Neuronal stem cell (in vitro differentiated cells): ENCODE results near the gene NRG2.

ENCODE experiments used
- DNase-seq: peaks from one replicate; pipeline ENCODE4 v3.0.0-alpha.2; 2013; ENCODE audit warnings: low spot score
- H2AFZ ChIP-seq: one replicate; pipeline ENCODE4 v1.6.1; 2013; ENCODE audit warnings: mild to moderate bottlenecking, low read length, inconsistent platforms
- H2AK5ac ChIP-seq: 2 replicates; pipeline ENCODE4 v1.6.1; 2013; ENCODE audit warnings: low read depth, mild to moderate bottlenecking, inconsistent platforms, low read length, moderate library complexity, mixed read lengths
- H2BK120ac ChIP-seq: 2 replicates; pipeline ENCODE4 v1.6.1; 2013; ENCODE audit warnings: low read depth, mild to moderate bottlenecking, inconsistent platforms, low read length, moderate library complexity, mixed read lengths
- H2BK12ac ChIP-seq: one replicate; pipeline ENCODE4 v1.6.1; 2013; ENCODE audit warnings: low read length, inconsistent platforms
- H2BK15ac ChIP-seq: 2 replicates; pipeline ENCODE4 v1.6.1; 2013; ENCODE audit warnings: mild to moderate bottlenecking, low read length, inconsistent platforms, mixed read lengths
- H2BK5ac ChIP-seq: one replicate; pipeline ENCODE4 v1.6.1; 2013; ENCODE audit warnings: inconsistent platforms, mild to moderate bottlenecking, low read length, moderate library complexity
- H3K14ac ChIP-seq: one replicate; pipeline ENCODE4 v1.6.1; 2013; ENCODE audit warnings: low read length, inconsistent platforms
- H3K18ac ChIP-seq: 2 replicates; pipeline ENCODE4 v1.6.1; 2013; ENCODE audit warnings: low read length, inconsistent platforms
- H3K23ac ChIP-seq: 2 replicates; pipeline ENCODE4 v1.6.1; 2013; ENCODE audit warnings: low read depth, mild to moderate bottlenecking, mixed read lengths, low read length, inconsistent platforms; ENCODE audit not compliant: poor library complexity
- H3K27ac ChIP-seq: replicated peaks from 3 replicates; pipeline ENCODE4 v1.5.1; 2013; ENCODE audit warnings: low read length, inconsistent platforms
- H3K27me3 ChIP-seq, 3 experiments: 2 replicates each; pipeline ENCODE4 v1.6.1; 2013; ENCODE audit warnings: low read length in 3 of 3, mild to moderate bottlenecking in 2 of 3, inconsistent platforms in 1 of 3, low read depth in 1 of 3, mixed read lengths in 1 of 3, moderate library complexity in 1 of 3; ENCODE audit not compliant: control insufficient read depth in 3 of 3, insufficient read depth in 3 of 3
- H3K36me3 ChIP-seq, 2 donors: replicated peaks in 1 of 2; 2 replicates each; pipeline ENCODE4 v1.6.1; 2013; ENCODE audit warnings: low read length in 2 of 2; ENCODE audit not compliant: control insufficient read depth in 2 of 2, insufficient read depth in 2 of 2
- H3K4ac ChIP-seq: 2 replicates; pipeline ENCODE4 v1.6.1; 2013; ENCODE audit warnings: inconsistent platforms, mild to moderate bottlenecking, low read length, moderate library complexity
- H3K4me1 ChIP-seq, 2 donors: 1 replicate in 1 of 2; 2 replicates in 1 of 2; pipeline ENCODE4 v1.6.1; 2013; ENCODE audit warnings: low read length in 2 of 2, low read depth in 1 of 2; ENCODE audit not compliant: control insufficient read depth in 2 of 2, insufficient read depth in 1 of 2
- H3K4me2 ChIP-seq: one replicate; pipeline ENCODE4 v1.6.1; 2013; ENCODE audit warnings: mild to moderate bottlenecking, low read length, inconsistent platforms; ENCODE audit not compliant: insufficient read depth, poor library complexity, severe bottlenecking
- H3K4me3 ChIP-seq, 2 donors: 2 replicates each; pipeline ENCODE4 v1.5.1; 2013; ENCODE audit warnings: low read length in 2 of 2, mild to moderate bottlenecking in 2 of 2, inconsistent platforms in 1 of 2, moderate library complexity in 1 of 2
- H3K79me1 ChIP-seq: one replicate; pipeline ENCODE4 v1.6.1; 2013; ENCODE audit warnings: low read depth, mild to moderate bottlenecking, inconsistent platforms, low read length, moderate library complexity
- H3K9ac ChIP-seq: one replicate; pipeline ENCODE4 v1.6.1; 2013; ENCODE audit warnings: mild to moderate bottlenecking, low read depth, low read length, inconsistent platforms; ENCODE audit not compliant: poor library complexity
- H3K9me3 ChIP-seq, 2 donors: replicated peaks in 1 of 2; 2 replicates each; pipeline versions ENCODE3 to v1.6.1; 2013; ENCODE audit warnings: low read length in 2 of 2, mild to moderate bottlenecking in 2 of 2, inconsistent platforms in 1 of 2, low read depth in 1 of 2, mixed read lengths in 1 of 2, moderate library complexity in 1 of 2; ENCODE audit not compliant: control insufficient read depth in 2 of 2, insufficient read depth in 1 of 2
- H4K8ac ChIP-seq: one replicate; pipeline ENCODE4 v1.6.1; 2013; ENCODE audit warnings: low read depth, mild to moderate bottlenecking, inconsistent platforms, low read length, moderate library complexity
- H4K91ac ChIP-seq: one replicate; pipeline ENCODE4 v1.6.1; 2013; ENCODE audit warnings: low read length, low read depth, mild to moderate bottlenecking, inconsistent platforms; ENCODE audit not compliant: poor library complexity
- WGBS, 2 donors: extraction: QIAGEN DNeasy Blood & Tissue Kit; methylation state at CpG; one replicate each; pipeline ENCODE4 v1.1.7; 2013; ENCODE audit warnings: missing lambda C conversion rate in 2 of 2, mixed read lengths in 1 of 2; ENCODE audit not compliant: insufficient read length in 2 of 2, insufficient replicate concordance in 1 of 2; ENCODE audit errors: extremely low coverage in 2 of 2; 5-methylcytosine and 5-hydroxymethylcytosine counted together

NRG2 gene

DNA sequence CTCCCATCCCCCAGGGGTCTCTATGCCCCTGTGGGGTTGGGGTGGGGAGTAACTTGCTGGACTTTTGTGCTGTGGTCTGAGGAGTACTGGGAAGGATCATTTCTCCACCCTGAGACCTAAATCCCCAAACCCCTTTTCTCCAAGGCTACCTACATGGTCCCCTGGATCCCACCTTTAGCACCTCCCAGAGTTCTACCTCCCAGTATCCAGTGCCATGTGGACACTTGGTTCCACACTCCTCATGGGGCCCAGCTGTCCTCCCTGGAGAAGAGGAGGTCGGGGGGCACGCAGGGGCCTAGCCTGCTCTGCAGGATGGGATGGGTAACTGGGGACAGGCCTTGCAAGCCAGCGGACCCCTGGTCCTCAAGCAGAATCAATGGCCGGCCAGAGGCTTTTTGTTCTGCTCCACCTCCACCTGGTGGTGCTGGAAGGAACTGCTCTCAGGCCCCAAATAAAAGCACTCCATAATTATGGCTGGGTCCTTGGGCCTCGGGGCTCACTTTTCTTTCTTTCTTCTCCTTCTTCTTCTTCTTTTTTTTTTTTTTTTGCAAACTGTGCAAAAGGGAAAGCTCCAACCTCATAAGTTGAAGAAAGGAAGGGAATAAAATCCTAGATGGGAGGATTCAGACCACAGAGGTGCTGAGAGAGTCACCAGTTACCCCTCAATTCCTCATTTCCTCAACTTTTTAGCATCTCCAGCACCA, 179.1 kb downstream of the NRG2 start:
- Histone ChIP-seq H3K36me3 (no peaks in the 10 kb centered on the region), H3K27me3 (peaks cover 0 to 33% (median 0%) of the 10 kb centered on the region in 3 experiments), H2BK5ac (no peak overlapping the region), H2BK15ac (no peak overlapping the region), H4K8ac (no peak overlapping the region), H3K18ac (peak overlapping the region; percentile 15), H3K4ac (no peak overlapping the region), H3K4me1 (peaks cover 0 to 2% of the 10 kb centered on the region in 2 donors), H3K4me2 (no peak overlapping the region), H2BK12ac (no peak overlapping the region), H2AFZ (no peak overlapping the region), H3K9ac (no peak overlapping the region), H3K4me3 (no peak overlapping the region), H3K27ac (no peak overlapping the region), H4K91ac (no peak overlapping the region), H2AK5ac (no peak overlapping the region), H3K14ac (no peak overlapping the region), H2BK120ac (no peak overlapping the region), H3K9me3 (no peaks in the 10 kb centered on the region), H3K23ac (no peak overlapping the region), H3K79me1 (no peaks in the 10 kb centered on the region)
- peak; percentile 65 for DNase-seq
- no CpG with 5 or more reads among the region's 5 CpGs for WGBS, 2 donors

- H3K4ac ChIP-seq, result no peak overlapping the region
Observed at GRCh38 chr5:139863361-139863760, 179.7 kb downstream of the NRG2 start.

DNA sequence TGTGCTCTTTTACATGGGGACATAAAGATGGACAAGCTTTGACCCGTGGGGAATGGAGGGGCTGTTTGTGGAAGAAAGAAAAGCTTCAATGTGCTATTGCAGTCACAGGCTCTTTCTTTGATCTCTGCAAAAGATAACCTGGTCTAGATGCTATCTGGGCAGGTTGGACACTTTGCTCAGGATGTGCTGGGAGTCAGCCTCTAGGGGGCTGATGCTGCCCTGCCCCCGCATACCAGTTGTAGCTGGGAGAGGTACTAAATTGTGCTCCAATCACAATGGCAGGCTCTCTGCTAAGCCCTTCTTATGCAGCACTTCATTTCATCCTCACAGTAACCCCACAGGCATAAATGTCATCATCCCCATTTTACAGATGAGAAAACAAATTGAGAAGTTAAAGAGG, 180.3 kb downstream of the NRG2 start:
- Histone ChIP-seq H3K27ac (no peak overlapping the region), H3K23ac (no peak overlapping the region), H3K27me3 (peaks cover 0 to 31% (median 0%) of the 10 kb centered on the region in 3 experiments), H3K36me3 (no peaks in the 10 kb centered on the region), H3K79me1 (no peaks in the 10 kb centered on the region), H3K4me1 (peaks cover 0 to 2% of the 10 kb centered on the region in 2 donors), H2BK12ac (no peak overlapping the region), H4K91ac (no peak overlapping the region), H2AK5ac (no peak overlapping the region), H4K8ac (no peak overlapping the region), H2BK120ac (no peak overlapping the region), H3K9ac (no peak overlapping the region), H3K4me2 (no peak overlapping the region), H2BK15ac (no peak overlapping the region), H3K4ac (no peak overlapping the region), H2AFZ (no peak overlapping the region), H3K18ac (no peak overlapping the region), H3K4me3 (no peak overlapping the region), H2BK5ac (no peak overlapping the region), H3K14ac (no peak overlapping the region), H3K9me3 (no peaks in the 10 kb centered on the region)
- DNase-seq, result no peak
- WGBS, 2 donors, result no CpG with 5 or more reads among the region's 2 CpGs

More at GRCh38 chr5:139863361-139863760, 179.7 kb downstream of the NRG2 start:
- Histone ChIP-seq H3K36me3 (no peaks in the 10 kb centered on the region), H3K79me1 (no peaks in the 10 kb centered on the region), H3K4me1 (peaks cover 0 to 2% of the 10 kb centered on the region in 2 donors), H3K4me3 (no peak overlapping the region), H3K9me3 (no peaks in the 10 kb centered on the region), H2BK15ac (no peak overlapping the region), H3K14ac (no peak overlapping the region), H2BK120ac (no peak overlapping the region), H3K9ac (no peak overlapping the region), H2AFZ (no peak overlapping the region), H2BK5ac (no peak overlapping the region), H3K27ac (no peak overlapping the region), H3K18ac (no peak overlapping the region), H3K23ac (no peak overlapping the region), H3K27me3 (peaks cover 0 to 30% (median 0%) of the 10 kb centered on the region in 3 experiments), H2AK5ac (no peak overlapping the region), H4K91ac (no peak overlapping the region), H3K4me2 (no peak overlapping the region), H4K8ac (no peak overlapping the region), H2BK12ac (no peak overlapping the region)
- DNase-seq, result no peak
- WGBS, 2 donors, result no CpG with 5 or more reads among the region's 9 CpGs

GRCh38 chr5:139862313-139862712, 180.8 kb downstream of the NRG2 start:
- Histone ChIP-seq H3K9me3 (no peaks in the 10 kb centered on the region), H4K91ac (no peak overlapping the region)

More at GRCh38 chr5:139862313-139862712, 180.8 kb downstream of the NRG2 start:
- Histone ChIP-seq H2BK120ac (no peak overlapping the region), H2AFZ (no peak overlapping the region), H3K27me3 (peaks cover 0 to 35% (median 0%) of the 10 kb centered on the region in 3 experiments), H3K23ac (no peak overlapping the region), H3K14ac (no peak overlapping the region), H3K18ac (no peak overlapping the region), H3K4ac (no peak overlapping the region), H2BK15ac (no peak overlapping the region), H3K79me1 (no peaks in the 10 kb centered on the region), H3K4me1 (peaks cover 0 to 2% of the 10 kb centered on the region in 2 donors), H3K9ac (no peak overlapping the region), H2BK5ac (no peak overlapping the region), H2BK12ac (no peak overlapping the region), H4K8ac (no peak overlapping the region), H3K36me3 (no peaks in the 10 kb centered on the region), H2AK5ac (no peak overlapping the region), H3K4me3 (no peak overlapping the region), H3K27ac (no peak overlapping the region), H3K4me2 (no peak overlapping the region)
- DNase-seq, result no peak
- no CpG with 5 or more reads among the region's 2 CpGs for WGBS, 2 donors
